UCSD-AML1 (cell line): ENCODE measurements around the gene PINK1.

Experiments used
- DNase-seq: peaks from one replicate; lab custom pipeline; 2025; ENCODE audit not compliant: unreplicated experiment; lab: John Stamatoyannopoulos, UW

Gene PINK1

DNA sequence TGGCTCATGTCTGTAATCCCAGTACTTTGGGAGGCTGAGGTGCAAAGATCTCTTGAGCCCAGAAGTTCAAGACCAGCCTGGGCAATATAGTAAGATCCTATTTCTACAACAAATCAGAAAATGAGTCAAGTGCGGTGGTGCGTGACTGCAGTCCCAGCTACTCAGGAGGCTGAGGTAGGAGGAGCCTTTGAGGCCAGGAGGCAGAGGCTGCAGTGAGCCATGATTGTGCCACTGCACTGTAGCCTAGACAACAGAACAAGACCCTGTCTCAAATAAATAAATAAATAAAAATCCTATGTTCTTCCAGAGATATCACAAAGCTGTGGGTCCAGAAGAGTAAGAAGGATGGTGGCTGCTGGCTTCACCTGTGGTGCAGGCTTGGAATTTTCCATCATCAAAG is 22.3 kb upstream of the PINK1 start:
- no peak for DNase-seq

DNA sequence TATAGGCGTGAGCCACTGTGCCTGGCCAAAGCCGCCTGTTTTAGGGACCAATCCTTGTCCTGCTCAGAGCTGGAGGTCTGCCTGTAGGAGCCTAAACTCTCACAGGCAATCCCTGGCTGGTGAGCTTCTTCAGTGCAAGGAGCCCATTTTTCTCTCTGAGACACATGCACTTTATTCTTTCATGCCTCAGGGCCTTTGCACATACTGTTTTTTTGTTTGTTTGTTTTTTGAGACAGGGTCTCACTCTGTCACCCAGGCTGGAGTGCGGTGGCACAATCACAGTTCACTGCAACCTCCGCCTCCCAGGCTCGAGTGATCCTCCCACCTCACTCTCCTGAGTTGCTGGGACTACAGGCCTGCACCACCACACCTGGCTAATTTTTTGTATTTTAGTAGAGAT is 21.6 kb upstream of the PINK1 start:
- no peak for DNase-seq

- DNase-seq: no peak
These were observed 21.0 kb upstream of the PINK1 start for GRCh38 chr1:20612221-20612746.

GRCh38 chr1:20614131-20614579 is 19.1 kb upstream of the PINK1 start:
- no peak for DNase-seq

DNA sequence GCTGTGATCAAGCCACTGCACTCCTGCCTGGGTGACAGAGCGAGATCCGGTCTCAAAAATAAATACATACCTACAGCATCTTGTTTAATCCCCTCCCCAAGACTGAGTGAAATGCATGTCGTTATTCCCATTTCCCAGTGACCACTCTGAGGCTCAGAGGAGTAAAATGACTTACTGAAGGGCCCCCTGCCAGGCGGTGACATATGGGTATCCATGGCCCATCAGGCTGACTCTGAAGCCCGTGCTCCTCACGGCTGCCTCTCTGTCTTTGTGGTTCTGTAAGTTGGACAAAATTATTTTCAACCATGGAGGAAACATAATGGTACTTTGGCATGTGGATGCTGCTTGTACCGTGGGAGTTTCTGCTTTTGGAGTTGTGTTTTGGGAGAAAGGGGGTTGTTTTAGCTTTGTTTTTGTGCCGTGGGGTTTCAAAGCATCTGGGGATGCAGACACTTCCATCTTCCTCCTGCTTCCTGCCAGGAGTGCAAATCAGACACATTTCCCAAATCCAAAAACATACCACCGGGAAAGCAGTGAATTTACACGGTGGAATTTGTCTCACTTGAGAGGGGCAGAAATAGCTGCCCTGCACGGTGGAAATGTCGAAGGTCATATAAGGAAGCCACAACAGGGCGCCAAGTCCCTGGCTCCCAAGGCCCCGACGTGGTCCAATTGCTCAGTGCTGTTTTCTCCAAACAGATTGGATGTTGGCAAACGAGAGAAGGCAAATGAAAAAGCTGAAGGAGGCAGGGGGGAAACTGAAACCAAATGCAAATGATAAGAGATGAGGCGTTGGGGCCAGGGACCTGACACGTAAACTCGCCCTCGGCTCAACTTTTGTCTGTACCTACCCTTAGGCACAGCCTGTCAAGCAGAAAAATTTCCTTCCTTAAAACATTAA is 17.1 kb upstream of the PINK1 start:
- no peak for DNase-seq

- DNase-seq: no peak
These were observed 16.3 kb upstream of the PINK1 start for GRCh38 chr1:20616847-20617487.

- DNase-seq: no peak
These were observed 14.7 kb upstream of the PINK1 start for GRCh38 chr1:20618550-20618949.

GRCh38 chr1:20619999-20620398 is 13.3 kb upstream of the PINK1 start:
- no peak for DNase-seq

DNA sequence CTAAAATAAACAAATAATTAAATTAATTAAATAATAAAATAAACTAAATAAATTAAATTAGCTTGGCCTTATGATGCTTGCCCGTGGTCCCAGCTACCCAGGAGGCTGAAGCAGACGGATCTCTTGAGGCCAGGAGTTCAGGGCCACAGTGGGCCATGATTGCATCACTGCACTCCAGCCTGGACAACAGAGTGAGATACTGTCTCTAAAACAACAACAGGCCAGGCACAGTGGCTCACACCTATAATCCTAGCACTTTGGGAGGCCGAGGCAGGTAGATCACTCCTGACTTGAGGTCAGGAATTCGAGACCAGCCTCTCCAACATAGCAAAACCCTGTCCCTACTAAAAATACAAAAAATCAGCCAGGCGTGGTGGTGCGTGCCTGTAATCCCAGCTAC is 12.2 kb upstream of the PINK1 start:
- no peak for DNase-seq

DNA sequence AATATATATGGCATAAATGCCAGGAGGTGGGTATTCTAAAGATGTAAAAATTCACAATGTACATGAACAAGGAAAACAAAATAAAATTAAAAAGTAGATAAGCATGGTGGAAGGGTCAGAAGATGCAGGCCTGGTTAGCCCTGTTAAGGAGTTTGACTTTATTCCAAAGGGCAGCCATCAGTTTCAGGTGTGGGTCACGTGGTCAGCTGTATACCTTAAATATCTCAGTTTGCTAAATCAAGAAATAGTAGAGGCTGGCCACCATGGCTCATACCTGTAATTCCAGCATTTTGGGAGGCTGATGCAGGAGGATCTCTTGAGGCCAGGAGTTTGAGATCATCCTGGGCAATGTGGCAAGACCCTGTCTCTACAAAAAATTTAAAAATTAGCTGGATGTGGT is 8.5 kb upstream of the PINK1 start:
- no peak for DNase-seq

DNA sequence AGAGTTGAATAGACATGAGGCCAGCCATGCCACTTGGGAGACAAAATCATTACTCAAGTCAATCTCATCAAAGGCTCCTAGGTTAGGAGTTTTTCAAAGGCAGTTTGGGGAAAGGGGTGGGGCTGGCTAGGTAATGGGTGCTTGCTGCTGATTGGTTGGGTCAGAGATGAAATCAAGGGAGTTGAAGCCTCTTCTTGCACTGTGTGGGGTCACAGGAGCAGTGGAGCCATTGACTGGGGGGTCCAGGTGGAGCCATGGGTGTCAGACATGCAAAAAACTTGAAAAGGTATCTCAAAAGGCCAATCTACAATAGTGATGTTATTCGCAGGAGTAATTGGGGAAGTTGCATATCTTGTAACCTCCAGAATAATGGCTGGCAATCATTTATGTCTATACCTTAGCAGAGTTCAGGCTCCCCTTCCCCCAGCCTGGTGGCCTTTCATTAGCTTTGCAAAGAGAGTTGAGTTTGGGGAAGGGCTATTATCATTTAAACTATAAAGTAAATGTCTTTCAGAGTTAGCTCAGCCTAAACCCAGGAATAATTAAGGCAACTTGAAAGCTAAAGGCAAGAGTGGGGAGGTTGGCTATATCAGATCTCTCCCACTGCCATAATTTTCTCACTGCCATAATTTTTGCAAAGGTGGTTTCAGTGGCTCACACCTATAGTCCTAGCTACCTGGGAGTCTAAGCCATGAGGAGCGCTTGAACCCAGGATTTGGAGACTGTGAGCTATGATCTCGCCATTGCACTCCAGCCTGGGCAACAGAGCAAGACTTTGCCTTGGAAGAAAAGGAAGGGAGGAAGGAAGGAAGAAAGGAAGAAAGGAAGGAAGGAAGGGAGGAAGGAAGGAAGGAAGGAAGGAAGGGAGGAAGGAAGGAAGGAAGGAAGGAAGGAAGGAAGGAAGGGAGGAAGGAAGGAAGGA is 7.8 kb upstream of the PINK1 start:
- DNase-seq: no peak

DNA sequence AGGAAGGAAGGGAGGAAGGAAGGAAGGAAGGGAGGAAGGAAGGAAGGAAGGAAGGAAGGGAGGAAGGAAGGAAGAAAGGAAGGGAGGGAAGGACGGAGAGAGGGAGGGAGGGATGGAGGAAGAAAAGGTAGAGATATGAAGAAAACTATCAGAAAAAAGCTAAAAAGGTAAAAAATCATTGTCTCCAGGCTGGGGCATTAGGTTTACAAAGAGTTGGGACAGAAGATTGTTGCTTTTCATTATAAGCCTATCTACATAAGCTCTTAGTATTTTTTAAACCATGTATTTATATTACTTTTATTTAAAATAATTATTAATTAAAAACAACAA is 7.2 kb upstream of the PINK1 start:
- DNase-seq: no peak

DNA sequence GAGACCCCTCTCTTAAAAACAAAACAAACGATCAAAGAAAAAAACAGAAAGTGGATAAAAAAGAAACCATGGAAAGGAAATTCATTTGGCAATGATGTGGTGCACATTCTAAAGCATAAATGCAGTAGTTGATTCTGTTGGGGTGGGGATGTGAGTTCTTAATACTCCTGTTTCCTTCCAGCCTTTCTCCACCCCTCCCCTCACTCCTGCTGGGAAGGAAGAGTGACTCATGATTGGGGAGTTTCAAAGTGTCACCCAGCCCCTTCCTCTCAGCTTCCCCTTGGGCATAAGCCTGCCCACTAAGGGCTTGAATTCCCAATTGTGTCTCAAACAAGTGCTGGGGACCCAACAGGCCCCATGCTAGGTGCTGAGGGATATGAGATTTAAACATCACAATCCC is 6.7 kb upstream of the PINK1 start:
- no peak for DNase-seq

DNA sequence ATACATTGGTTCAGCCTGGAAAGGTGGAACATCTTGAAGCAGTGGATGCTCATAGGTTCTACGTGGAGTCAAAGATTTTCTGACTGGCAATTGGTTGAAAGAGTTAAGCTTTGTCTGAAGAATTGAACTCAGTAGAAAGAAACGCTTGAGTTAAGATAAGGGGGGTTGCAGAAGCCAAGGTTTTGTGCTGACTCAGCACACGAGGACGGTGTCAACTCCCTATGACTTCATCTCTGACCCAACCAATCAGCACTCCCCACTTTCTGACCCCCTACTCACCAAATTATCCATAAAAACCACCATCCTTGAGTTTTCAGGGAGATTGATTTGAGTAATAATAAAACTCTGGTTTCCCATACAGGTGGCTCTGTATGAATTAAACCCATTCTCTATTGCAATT is 2.5 kb upstream of the PINK1 start:
- DNase-seq: no peak

GRCh38 chr1:20632386-20632785 is 872 bp upstream of the PINK1 start:
- no peak for DNase-seq

DNA sequence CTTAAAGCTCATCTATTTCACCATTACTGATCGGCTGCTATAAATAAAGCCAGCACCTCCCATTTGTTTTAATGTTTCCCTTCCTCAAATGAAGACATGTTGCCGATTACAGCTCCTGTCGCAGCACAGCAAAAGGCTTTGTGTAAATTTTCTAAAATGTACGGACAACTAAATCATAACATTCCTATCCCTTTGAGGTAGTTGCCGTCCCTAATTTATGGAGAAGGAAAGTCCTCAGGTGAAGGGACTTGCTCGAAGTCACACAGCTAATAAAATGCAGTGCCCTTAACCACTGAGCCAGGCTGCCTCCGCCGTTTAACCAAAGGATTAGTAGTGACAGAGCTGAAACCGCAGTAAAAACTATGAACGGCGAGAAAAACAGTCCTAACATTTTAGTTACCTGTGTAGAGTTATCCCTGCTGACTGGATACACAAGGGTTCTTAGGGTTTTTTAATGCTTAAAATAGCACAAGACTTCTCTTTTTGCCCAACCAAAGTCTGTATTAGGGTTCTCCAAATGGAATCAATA is 871 bp downstream of the PINK1 start:
- DNase-seq: no peak

DNA sequence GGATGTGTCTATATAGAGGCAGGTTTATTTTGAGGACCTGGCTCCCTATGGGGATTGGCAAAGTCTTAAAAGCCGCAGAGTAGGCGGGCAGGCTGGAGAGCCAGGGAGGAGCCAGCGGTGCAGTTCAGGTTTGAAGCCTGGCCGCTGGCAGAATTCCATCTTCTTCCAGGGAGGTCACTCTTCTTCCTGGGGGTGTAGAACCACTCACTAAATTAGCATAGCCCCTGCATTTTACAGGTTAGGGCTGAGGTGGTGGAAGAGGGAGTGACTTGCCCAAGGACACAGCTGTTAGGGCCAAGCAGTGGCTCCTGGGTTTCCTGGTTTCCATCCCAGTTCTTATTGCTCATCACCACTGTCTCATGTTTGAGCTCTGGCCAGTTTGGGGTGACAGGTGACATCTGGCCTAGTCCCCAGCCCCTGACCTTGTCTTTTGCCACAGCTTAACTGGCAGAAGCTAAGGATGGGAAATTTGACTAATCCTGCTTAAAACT is 1.4 kb downstream of the PINK1 start:
- DNase-seq: peak; percentile 39

DNA sequence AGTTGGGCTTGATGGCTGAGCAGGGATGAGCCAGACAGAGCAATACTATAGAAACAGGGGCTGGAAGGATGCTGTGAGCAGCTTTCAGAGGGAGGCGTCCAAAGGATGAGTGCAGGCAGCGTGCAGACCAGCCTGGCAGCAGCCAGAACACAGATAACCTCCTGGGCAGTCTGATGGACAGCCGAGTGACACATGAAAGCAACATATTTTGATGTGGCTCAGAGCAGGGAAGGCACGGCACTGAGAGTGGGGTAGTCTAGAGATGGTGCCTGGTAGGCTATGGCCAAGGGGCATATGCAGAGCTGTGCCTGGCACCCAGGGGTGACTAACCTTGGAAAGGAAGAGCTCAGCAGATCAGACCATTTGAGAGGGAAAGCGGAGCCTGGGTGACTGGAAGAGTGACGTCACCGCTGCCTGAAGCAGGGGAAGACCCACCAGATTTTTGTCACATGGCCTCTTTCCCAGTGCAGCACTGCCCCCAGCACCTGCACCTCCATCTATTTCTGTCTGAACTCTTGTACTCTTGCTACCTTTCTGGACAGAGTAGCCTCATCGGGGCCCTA is 3.6 kb downstream of the PINK1 start:
- no peak for DNase-seq

GRCh38 chr1:20640183-20640597 is 6.9 kb downstream of the PINK1 start:
- peak; percentile 32 for DNase-seq

DNA sequence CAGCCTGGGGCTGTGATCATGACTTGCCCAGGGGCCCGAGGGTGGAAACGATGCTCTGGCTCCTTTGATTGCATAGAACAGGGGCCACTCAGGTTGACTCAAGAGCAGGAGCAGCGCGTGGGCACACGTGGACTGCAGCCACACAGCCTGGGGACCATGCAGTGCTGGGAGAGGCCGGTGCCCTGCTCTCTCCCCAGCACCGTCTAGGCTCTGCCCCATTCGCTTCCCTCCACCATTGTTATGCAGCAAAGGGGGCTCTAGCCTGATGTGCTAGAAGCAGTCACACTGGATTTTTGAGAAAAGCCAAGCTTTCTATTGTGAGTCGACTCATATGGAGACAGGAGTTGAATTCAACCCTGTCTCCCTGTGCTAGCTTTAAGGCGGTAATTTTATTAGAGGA is 8.7 kb downstream of the PINK1 start:
- no peak for DNase-seq

- no peak for DNase-seq
These were observed 9.8 kb downstream of the PINK1 start for GRCh38 chr1:20643080-20643479.
